ENCODE measurements around the gene TMCO6.
"Not testable (repeated sequence)": the region's sequence is repeated elsewhere in the genome, so short reads cannot be mapped to it uniquely, and the experiment has no call there.

The TMCO6 gene

DNA sequence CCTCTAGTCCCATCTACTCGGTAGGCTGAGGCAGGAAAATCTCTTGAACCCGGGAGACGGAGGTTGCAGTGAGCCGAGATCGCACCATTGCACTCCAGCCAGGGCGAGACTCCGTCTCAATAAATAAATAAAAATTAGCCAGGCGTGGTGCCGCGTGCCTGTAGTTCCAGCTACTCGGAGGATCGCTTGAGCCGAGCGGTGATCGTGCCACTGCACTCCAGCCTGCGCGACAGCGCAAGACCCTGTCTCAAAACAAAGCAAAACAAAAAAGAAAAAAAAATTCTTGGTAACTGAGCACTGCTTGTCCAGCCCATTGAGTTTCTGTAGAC lies 24.7 kb downstream of the TMCO6 start:
- TF ChIP-seq, protein P1, sequence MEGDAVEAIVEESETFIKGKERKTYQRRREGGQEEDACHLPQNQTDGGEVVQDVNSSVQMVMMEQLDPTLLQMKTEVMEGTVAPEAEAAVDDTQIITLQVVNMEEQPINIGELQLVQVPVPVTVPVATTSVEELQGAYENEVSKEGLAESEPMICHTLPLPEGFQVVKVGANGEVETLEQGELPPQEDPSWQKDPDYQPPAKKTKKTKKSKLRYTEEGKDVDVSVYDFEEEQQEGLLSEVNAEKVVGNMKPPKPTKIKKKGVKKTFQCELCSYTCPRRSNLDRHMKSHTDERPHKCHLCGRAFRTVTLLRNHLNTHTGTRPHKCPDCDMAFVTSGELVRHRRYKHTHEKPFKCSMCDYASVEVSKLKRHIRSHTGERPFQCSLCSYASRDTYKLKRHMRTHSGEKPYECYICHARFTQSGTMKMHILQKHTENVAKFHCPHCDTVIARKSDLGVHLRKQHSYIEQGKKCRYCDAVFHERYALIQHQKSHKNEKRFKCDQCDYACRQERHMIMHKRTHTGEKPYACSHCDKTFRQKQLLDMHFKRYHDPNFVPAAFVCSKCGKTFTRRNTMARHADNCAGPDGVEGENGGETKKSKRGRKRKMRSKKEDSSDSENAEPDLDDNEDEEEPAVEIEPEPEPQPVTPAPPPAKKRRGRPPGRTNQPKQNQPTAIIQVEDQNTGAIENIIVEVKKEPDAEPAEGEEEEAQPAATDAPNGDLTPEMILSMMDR (IDR thresholded peaks at IDR 0.05; ENCODE audit: low read depth, low read length), result no peak
- no peak for DNase-seq (ENCODE audit: extremely low read depth, low read depth)

DNA sequence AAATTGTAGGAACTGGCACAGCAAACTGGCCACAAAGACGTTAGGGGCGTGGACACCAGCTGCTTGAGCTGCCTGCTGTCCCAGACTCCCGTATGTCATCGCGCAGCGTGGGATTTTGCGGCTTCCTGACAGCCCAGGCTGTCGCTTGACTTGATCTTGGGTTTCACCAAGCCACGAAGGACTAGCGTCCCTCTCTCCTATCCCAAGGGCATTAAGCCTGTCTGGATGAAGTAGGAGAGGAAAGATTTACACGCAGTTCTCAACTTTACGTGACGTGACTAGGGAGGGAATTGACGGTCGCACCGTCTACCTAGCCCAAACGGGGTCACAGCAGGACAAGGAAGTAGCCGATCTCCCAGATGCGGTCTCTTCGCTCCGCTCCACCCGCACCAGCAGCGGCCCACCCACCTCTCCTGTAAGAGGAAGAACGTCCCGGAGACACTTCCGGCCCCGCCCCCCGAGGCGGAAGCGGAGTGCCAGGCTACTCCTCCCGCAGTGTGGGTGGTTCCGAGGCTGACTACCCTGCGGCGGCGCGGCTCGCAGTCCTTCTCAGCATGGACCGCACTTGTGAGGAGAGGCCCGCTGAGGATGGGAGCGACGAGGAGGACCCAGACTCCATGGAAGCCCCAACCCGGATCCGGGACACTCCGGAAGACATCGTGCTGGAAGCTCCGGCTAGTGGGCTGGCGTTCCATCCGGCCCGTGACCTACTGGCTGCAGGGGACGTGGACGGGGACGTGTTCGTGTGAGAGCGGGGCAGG lies 25.3 kb downstream of the TMCO6 start, which contains the start of gene WDR55:
Gene WDR55, plus strand, starts transcription at position 546 of the 761 bp plus-strand sequence. Its CDS starts 9 bp downstream, at position 555.
- TF ChIP-seq, protein P1 (IDR thresholded peaks at IDR 0.05; ENCODE audit: low read depth, low read length), result no peak
- DNase-seq (ENCODE audit: extremely low read depth, low read depth), result peak; percentile 62

DNA sequence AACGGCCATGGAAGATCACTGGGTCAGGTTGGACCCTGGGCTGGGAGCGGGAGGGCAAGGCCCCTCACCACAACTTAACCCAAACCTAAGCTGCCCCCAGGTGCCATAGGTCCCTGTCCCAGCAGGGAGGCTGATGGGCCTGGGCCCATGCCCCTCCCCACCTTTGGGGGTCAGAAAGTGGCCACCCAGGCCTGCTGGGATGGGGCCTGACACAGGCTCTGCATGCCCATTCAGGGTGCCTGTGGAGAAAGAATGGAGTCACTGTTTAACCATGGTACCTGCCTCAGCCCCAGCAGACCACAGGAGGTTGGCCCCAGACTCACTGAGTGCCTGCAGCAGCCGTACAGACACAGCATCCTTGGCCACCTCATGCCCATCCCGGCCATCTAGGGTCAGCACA lies 31.8 kb downstream of the TMCO6 start:
- DNase-seq (ENCODE audit: extremely low read depth, low read depth), result not testable (repeated sequence)

DNA sequence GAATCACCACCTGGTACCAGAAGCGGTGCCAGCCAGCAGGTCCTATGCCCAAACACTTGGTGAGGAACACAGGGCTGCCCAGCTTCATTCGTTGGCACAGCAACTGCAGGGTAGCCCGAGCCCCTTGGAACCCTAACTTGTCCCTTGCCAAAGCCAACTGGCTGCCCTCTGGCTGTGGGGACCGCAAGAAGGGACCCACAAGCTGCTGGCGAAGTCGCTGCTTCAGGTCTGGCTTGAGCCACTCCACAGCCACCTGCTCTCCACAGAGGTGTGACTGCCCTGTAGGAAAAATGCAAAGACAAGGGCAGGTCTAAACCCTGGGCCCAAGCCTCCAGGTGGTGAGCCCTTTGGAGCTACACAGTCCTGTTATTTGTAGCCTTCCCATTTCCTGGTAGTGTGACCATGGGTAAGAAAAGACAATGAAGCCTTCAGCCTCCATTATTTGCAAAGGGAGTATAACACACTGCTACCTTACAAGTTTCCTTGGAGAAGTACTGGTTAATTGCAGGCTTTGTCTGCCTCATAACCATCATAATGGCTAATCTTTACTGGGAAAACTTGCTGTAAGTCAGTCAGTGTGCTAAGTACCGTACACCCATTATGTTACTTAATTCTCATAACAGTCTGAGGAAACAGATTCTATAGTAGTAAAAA lies 32.3 kb downstream of the TMCO6 start:
- DNase-seq (ENCODE audit: extremely low read depth, low read depth), result no peak
- TF ChIP-seq, protein P1 (IDR thresholded peaks at IDR 0.05; ENCODE audit: low read depth, low read length), result no peak

DNA sequence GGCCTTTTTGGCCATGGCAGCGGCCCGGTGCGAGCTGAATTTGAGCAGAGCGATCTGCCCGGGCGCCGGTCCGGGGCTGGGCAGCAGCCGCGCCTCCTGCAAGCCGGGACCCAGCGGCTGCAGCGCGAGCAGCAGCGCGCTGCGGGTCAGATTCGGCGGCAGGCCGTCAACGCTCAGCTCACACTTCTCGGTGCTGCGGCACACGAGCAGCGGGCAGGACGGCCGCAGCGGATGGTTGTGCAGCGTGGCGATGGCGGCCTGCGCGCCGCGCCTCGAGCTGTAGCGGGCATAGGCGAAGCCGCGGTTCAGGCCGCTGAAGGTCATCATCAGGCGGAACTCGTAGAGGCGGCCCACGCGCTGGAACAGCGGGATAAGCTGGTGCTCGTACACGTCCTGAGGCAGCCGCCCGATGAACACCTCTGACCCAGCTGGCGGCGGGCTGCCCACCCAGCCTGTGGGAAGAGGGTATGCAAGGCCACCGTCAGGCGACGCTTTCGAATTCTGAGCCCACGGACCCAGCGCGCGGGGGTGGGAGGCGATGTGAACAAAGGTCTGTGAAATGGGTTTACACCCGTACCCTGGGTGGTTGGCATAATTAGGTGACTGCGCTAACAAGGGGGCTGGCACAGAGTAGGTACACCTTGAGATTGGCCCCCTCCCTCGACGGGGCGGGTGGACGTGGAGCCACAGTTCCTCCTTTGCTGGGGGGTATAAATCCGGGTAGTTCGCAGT lies 33.4 kb downstream of the TMCO6 start:
- TF ChIP-seq, protein P1 (IDR thresholded peaks at IDR 0.05; ENCODE audit: low read depth, low read length), result no peak
- DNase-seq (ENCODE audit: extremely low read depth, low read depth), result no peak

DNA sequence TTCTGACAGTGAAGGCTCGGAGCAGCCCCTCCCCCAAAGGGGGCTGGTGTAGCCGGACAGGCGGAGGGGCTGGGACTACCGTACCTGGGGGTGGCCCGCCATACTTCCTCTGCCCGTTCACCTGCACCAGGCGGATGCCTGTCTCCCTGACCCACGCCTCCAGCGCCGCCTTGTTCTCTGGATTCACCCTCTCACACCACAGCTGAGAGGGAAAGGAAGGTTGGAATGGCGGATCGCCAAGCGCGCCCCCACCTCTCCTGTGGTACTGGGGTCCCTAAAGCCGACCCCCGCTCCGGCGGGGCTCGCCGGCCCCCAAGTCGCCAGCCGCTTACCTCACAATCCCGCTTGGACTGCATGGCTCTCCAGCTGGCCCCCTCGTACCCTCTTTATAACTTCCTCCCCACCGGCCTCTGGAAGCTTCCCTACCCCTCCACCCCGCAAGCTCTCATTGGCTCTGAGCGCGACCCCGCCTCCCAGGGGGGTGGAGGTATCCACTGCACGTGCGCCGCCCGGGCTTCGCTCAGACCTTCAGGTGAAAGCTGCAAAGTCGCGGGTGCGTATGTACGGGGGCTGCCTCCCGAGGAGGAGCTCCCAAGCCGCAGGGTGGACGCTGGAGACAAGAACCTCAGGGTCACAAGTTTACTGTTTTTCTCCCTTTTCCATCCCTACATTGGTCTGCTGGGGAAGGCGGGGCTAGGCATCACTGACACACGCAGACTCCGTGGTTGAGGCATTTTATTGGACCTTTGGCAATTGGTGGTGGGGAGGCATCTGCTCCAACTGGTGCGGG lies 34.1 kb downstream of the TMCO6 start, which contains the start of gene DND1:
Gene DND1, minus strand, starts transcription at position 390 of the 790 bp plus-strand sequence. Its CDS starts 34 bp downstream, at position 356.
- no peak for DNase-seq (ENCODE audit: extremely low read depth, low read depth)
- TF ChIP-seq, protein P1 (IDR thresholded peaks at IDR 0.05; ENCODE audit: low read depth, low read length), result no peak

DNA sequence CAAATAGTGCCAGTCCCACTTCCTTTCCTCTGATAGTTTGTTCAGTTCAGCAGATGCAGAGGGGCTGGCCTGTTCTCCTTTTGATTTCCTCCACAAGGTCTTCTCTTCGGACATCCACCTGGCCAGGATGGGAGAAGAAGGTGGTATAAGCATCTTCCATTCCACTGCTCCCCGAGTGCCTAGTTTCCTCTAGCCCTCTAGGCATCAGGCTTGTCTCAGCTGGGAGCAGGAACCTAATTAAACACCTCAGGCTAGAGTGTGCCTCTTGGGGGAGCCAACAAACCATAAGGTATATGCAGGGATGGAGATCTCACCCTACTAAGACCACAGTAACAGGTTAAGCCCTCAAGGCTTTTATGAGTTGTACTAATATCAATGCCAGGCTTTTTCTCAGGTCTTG lies 35.0 kb downstream of the TMCO6 start:
- TF ChIP-seq, protein P1 (IDR thresholded peaks at IDR 0.05; ENCODE audit: low read depth, low read length), result no peak
- no peak for DNase-seq (ENCODE audit: extremely low read depth, low read depth)

All from AG09319 (cell line).